HEK293 (cell line): ENCODE results near the gene NOC2L.

Experiments used
- IKZF3 ChIP-seq: fragments of 450-650 bp; IDR thresholded peaks from 2 replicates; pipeline ENCODE4 v1.5.0; 2018; ENCODE audit warnings: missing biosample characterization, mild to moderate bottlenecking, missing genetic modification characterization, moderate library complexity
- ZNF302 ChIP-seq: fragments of 450-650 bp; formaldehyde crosslinking; IDR thresholded peaks from 2 replicates; pipeline ENCODE4 v1.5.1; 2016; ENCODE audit warnings: missing biosample characterization, missing genetic modification characterization, low read depth
- TF ChIP-seq, protein P1 (sequence below): fragments of 450-650 bp; formaldehyde crosslinking; IDR thresholded peaks from 2 replicates; pipeline ENCODE4 v1.5.1; 2016; ENCODE audit warnings: missing biosample characterization, missing genetic modification characterization
- TF ChIP-seq, protein P2 (sequence below): fragments of 450-650 bp; formaldehyde crosslinking; IDR thresholded peaks from 2 replicates; pipeline ENCODE4 v1.5.1; 2016; ENCODE audit warnings: missing biosample characterization, missing genetic modification characterization
- TF ChIP-seq, protein P3 (sequence below): fragments of 450-650 bp; formaldehyde crosslinking; IDR thresholded peaks from 2 replicates; pipeline ENCODE4 v1.5.1; 2016; ENCODE audit warnings: missing biosample characterization, missing genetic modification characterization
- TF ChIP-seq, protein P4 (sequence below): fragments of 450-650 bp; formaldehyde crosslinking; IDR thresholded peaks from 2 replicates; pipeline ENCODE4 v1.5.1; 2016; ENCODE audit warnings: missing biosample characterization, missing genetic modification characterization
- TF ChIP-seq, protein P5 (sequence below): fragments of 450-650 bp; formaldehyde crosslinking; IDR thresholded peaks from 2 replicates; pipeline ENCODE4 v1.5.1; 2016; ENCODE audit warnings: missing biosample characterization, missing genetic modification characterization

DNA sequence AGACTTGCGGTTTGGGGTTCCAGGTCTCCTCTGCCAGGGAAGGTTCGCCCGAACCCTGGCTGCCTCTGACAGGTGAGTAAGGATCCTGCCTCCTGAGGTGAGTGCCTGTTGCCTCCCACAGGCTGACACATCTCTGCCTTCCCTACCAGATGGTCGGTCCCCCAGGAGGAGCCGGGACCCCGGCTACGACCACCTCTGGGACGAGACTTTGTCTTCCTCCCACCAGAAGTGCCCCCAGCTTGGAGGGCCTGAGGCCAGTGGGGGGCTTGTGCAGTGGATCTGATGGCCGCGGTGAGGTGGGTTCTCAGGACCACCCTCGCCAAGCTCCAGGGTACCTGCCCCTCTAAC is 15.2 kb upstream of the NOC2L start:
- TF ChIP-seq, protein P1, sequence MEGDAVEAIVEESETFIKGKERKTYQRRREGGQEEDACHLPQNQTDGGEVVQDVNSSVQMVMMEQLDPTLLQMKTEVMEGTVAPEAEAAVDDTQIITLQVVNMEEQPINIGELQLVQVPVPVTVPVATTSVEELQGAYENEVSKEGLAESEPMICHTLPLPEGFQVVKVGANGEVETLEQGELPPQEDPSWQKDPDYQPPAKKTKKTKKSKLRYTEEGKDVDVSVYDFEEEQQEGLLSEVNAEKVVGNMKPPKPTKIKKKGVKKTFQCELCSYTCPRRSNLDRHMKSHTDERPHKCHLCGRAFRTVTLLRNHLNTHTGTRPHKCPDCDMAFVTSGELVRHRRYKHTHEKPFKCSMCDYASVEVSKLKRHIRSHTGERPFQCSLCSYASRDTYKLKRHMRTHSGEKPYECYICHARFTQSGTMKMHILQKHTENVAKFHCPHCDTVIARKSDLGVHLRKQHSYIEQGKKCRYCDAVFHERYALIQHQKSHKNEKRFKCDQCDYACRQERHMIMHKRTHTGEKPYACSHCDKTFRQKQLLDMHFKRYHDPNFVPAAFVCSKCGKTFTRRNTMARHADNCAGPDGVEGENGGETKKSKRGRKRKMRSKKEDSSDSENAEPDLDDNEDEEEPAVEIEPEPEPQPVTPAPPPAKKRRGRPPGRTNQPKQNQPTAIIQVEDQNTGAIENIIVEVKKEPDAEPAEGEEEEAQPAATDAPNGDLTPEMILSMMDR = no peak
- TF ChIP-seq ZNF302 = no peak
- TF ChIP-seq, protein P2, sequence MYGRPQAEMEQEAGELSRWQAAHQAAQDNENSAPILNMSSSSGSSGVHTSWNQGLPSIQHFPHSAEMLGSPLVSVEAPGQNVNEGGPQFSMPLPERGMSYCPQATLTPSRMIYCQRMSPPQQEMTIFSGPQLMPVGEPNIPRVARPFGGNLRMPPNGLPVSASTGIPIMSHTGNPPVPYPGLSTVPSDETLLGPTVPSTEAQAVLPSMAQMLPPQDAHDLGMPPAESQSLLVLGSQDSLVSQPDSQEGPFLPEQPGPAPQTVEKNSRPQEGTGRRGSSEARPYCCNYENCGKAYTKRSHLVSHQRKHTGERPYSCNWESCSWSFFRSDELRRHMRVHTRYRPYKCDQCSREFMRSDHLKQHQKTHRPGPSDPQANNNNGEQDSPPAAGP (tag by site-specific recombination) = no peak
- TF ChIP-seq IKZF3 (tag by site-specific recombination) = no peak
- TF ChIP-seq, protein P3, sequence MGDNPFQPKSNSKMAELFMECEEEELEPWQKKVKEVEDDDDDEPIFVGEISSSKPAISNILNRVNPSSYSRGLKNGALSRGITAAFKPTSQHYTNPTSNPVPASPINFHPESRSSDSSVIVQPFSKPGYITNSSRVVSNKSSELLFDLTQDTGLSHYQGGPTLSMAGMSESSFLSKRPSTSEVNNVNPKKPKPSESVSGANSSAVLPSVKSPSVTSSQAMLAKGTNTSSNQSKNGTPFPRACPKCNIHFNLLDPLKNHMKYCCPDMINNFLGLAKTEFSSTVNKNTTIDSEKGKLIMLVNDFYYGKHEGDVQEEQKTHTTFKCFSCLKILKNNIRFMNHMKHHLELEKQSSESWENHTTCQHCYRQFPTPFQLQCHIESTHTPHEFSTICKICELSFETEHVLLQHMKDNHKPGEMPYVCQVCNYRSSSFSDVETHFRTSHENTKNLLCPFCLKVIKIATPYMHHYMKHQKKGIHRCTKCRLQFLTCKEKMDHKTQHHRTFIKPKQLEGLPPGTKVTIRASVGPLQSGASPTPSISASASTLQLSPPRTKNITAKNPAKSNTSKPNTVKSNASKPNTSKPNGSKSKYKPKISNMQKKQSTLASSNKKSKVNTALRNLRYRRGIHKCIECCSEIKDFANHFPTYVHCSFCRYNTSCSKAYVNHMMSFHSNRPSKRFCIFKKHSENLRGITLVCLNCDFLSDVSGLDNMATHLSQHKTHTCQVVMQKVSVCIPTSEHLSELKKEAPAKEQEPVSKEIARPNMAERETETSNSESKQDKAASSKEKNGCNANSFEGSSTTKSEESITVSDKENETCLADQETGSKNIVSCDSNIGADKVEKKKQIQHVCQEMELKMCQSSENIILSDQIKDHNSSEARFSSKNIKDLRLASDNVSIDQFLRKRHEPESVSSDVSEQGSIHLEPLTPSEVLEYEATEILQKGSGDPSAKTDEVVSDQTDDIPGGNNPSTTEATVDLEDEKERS (tag by site-specific recombination) = no peak
- TF ChIP-seq, protein P4, sequence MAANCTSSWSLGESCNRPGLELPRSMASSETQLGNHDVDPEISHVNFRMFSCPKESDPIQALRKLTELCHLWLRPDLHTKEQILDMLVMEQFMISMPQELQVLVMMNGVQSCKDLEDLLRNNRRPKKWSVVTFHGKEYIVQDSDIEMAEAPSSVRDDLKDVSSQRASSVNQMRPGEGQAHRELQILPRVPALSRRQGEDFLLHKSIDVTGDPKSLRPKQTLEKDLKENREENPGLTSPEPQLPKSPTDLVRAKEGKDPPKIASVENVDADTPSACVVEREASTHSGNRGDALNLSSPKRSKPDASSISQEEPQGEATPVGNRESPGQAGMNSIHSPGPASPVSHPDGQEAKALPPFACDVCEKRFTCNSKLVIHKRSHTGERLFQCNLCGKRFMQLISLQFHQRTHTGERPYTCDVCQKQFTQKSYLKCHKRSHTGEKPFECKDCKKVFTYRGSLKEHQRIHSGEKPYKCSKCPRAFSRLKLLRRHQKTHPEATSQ = no peak
- TF ChIP-seq, protein P5, sequence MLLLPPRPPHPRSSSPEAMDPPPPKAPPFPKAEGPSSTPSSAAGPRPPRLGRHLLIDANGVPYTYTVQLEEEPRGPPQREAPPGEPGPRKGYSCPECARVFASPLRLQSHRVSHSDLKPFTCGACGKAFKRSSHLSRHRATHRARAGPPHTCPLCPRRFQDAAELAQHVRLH (tag by site-specific recombination) = no peak
